Measurements from ENCODE around the gene ATP1A3.

DNA sequence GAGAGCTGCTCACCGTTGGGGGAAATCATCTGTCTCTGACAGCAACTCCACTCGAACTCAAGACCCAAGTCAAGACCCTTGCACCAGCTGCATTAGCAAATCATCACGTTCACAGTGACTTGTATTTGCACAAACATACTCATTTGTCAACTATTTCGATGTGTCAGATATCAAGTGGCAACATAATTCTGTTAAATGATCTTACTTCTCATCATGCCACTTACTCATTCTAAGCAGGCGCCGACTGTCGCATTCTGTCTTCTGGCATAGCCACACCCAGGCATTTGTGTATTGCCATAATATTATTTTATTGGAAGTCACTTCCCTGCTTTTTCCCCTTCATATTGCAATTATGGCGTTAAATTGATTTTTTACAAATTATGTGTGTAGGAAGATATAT is 23.0 kb upstream of the ATP1A3 start:
- TF ChIP-seq, protein P1, sequence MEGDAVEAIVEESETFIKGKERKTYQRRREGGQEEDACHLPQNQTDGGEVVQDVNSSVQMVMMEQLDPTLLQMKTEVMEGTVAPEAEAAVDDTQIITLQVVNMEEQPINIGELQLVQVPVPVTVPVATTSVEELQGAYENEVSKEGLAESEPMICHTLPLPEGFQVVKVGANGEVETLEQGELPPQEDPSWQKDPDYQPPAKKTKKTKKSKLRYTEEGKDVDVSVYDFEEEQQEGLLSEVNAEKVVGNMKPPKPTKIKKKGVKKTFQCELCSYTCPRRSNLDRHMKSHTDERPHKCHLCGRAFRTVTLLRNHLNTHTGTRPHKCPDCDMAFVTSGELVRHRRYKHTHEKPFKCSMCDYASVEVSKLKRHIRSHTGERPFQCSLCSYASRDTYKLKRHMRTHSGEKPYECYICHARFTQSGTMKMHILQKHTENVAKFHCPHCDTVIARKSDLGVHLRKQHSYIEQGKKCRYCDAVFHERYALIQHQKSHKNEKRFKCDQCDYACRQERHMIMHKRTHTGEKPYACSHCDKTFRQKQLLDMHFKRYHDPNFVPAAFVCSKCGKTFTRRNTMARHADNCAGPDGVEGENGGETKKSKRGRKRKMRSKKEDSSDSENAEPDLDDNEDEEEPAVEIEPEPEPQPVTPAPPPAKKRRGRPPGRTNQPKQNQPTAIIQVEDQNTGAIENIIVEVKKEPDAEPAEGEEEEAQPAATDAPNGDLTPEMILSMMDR (IDR thresholded peaks at IDR 0.05): no peak
- no peak for TF ChIP-seq POLR2A (IDR thresholded peaks at IDR 0.05)
